Esophagus muscularis mucosa (tissue), 4 donors: ENCODE data around the gene ANXA1. TPM values are rescaled to one million over a fixed set of nuclear protein-coding genes. Genes with fewer than 3 reads are reported as not detected.

Source experiments
- DNase-seq: peaks from one replicate; pipeline ENCODE4 v3.0.0-alpha.2; 2017; ENCODE audit errors: extremely low spot score
- H3K27ac ChIP-seq, 4 donors: fragments of 200-600 bp; sonication (generic); replicated peaks in 1 of 4; 1 replicate in 3 of 4; 2 replicates in 1 of 4; pipeline ENCODE4 v1.5.1; 2016 to 2019; ENCODE audit warnings: mild to moderate bottlenecking in 1 of 4
- H3K27me3 ChIP-seq, 4 donors: fragments of 200-600 bp; sonication (generic); one replicate each; pipeline versions ENCODE4 v1.5.1 to v1.6.0; 2016 to 2019
- H3K36me3 ChIP-seq, 4 donors: fragments of 200-600 bp; sonication (generic); one replicate each; pipeline ENCODE4 v1.5.1; 2016 to 2019
- H3K4me1 ChIP-seq, 4 donors: fragments of 200-600 bp; sonication (generic); one replicate each; pipeline ENCODE4 v1.5.1; 2016 to 2019
- H3K4me3 ChIP-seq, 4 donors: fragments of 200-600 bp; sonication (generic); 1 replicate in 2 of 4; 2 replicates in 2 of 4; pipeline ENCODE4 v1.5.1; 2016 to 2019; ENCODE audit warnings: mild to moderate bottlenecking in 4 of 4, moderate library complexity in 1 of 4
- H3K9me3 ChIP-seq, 4 donors: fragments of 200-600 bp; sonication (generic); 1 replicate in 3 of 4; 2 replicates in 1 of 4; pipeline ENCODE4 v1.5.1; 2016 to 2019
- CTCF ChIP-seq, 3 experiments: fragments of 200-600 bp in 2 of 3; fragments of 450-650 bp in 1 of 3; sonication (generic) in 2 of 3; IDR thresholded peaks; one replicate each; pipeline ENCODE4 v1.5.1; 2017 to 2019; ENCODE audit warnings: antibody characterized with exemption in 3 of 3, mild to moderate bottlenecking in 2 of 3, moderate library complexity in 1 of 3
- EP300 ChIP-seq: sonication (generic); formaldehyde crosslinking; IDR thresholded peaks from one replicate; pipeline ENCODE4 v1.6.1; 2017; ENCODE audit warnings: antibody characterized with exemption
- POLR2A ChIP-seq: fragments of 450-650 bp; IDR thresholded peaks from one replicate; pipeline ENCODE4 v1.6.1; 2017; ENCODE audit warnings: antibody characterized with exemption, moderate library complexity, mild to moderate bottlenecking, low read depth
- POLR2AphosphoS5 ChIP-seq, 2 donors: sonication (generic); formaldehyde crosslinking; IDR thresholded peaks; one replicate each; pipeline ENCODE4 v1.6.1; 2017; ENCODE audit warnings: antibody characterized with exemption in 2 of 2
- WGBS: methylation state at CpG from one replicate; pipeline ENCODE4 v1.1.5; 2018; 5-methylcytosine and 5-hydroxymethylcytosine counted together
- intact Hi-C: fragments of 100-400 bp; cut with DNase I; formaldehyde crosslinking; loops from one replicate; pipeline ENCODE4 v1.15.1; 2023
- total RNA-seq, 4 donors: library from RNA; depleted of rRNA; stranded (reverse); fragments of >200 nt; gene quantifications; one replicate each; pipeline versions ENCODE4 v1.1.0 to v1.2.1, GENCODE V29; 2016

Gene ANXA1
- total RNA-seq, 4 donors from 2014 or later: 226 to 262 (median 231) TPM

DNA sequence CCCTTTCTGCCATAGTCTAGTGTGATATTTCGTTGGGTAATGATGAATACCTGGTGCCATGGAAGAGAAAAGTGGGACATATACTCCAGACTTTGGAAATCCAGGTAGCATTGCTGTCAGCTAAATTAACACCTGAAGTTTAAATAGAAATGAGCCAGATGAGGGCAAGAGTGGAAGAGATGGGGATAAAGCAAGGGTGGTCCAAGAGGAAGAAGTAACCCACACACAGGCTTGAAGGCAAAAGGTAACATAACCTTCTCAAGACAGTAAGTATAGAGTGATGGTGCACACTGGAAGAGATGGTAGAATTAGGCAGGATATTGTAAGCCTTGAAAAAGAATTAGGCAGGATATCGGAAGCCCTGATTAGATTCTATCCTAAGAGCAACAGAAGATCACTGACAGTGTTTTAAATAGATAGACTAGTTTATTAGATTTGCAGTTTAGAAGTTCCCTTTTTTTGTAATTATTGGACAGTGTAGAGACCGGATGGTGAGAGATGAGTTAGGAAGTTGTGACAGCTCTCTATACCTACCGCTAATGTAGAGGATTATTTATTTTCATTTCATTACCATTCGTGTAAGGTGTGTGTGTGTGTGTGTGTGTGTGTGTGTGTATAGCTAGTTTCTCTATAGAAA, 16.8 kb downstream of the ANXA1 start:
- Histone ChIP-seq H3K27me3 (no peaks in the 10 kb centered on the region), H3K9me3 (no peaks in the 10 kb centered on the region), H3K4me1 (no peaks in the 10 kb centered on the region), H3K36me3 (peaks cover 43 to 79% (median 59%) of the 10 kb centered on the region in 4 donors), H3K4me3 (no peak overlapping the region), H3K27ac (no peak overlapping the region)
- 72% methylated on average over 5 of the region's 5 CpGs for WGBS
- intact Hi-C loops: no loop called here
- TF ChIP-seq POLR2AphosphoS5 (IDR thresholded peaks at IDR 0.05) (no peak), EP300 (no peak), POLR2A (no peak), CTCF (IDR thresholded peaks at IDR 0.05) (no peak)
- DNase-seq: no peak

DNA sequence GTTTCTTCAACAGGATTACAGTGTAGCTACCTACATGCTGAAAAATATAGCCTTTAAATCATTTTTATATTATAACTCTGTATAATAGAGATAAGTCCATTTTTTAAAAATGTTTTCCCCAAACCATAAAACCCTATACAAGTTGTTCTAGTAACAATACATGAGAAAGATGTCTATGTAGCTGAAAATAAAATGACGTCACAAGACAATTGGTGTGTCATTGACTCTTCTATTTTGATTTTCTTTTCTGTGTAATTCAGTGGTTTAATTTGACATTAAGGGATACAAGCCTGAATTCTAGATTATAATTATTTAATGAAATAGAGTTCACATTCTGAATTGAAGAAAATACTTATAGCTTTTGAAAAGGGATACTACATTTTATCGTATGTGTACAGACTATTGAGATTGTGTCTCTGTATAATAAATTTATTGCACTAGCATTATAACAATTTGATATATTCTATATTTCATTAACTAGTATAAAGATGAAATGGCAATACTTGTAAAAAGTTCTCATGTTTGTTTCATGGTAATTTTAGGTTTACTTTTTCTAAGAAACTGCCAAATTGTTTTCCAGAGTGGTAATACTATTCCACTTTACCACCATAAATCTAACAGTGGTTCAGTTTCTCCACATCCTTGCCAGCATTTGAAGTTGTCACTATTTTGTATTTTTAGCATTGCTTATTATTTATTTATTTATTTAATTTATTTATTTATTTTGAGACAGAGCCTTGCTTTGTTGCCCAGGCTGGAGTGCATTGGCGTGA, 18.7 kb downstream of the ANXA1 start:
- no peak for DNase-seq
- TF ChIP-seq POLR2A: no peak
- TF ChIP-seq POLR2AphosphoS5 (IDR thresholded peaks at IDR 0.05): no peak
- no peak for TF ChIP-seq CTCF (IDR thresholded peaks at IDR 0.05)
- TF ChIP-seq EP300: no peak
- H3K36me3 ChIP-seq: peaks cover 24 to 59% (median 41%) of the 10 kb centered on the region in 4 donors
- no peaks in the 10 kb centered on the region for H3K27me3 ChIP-seq
- 92% methylated on average over 3 of the region's 3 CpGs for WGBS
- H3K9me3 ChIP-seq: no peaks in the 10 kb centered on the region
- no peak overlapping the region for H3K4me3 ChIP-seq
- intact Hi-C loops: no loop called here
- H3K4me1 ChIP-seq: no peaks in the 10 kb centered on the region
- no peak overlapping the region for H3K27ac ChIP-seq

- intact Hi-C loops: no loop called here
- 92% methylated on average over 3 of the region's 3 CpGs for WGBS
- Histone ChIP-seq H3K27me3 (no peaks in the 10 kb centered on the region), H3K27ac (no peak overlapping the region), H3K4me1 (no peaks in the 10 kb centered on the region), H3K4me3 (no peak overlapping the region), H3K36me3 (peaks cover under 1 to 34% (median 17%) of the 10 kb centered on the region in 4 donors), H3K9me3 (no peaks in the 10 kb centered on the region)
- TF ChIP-seq EP300: no peak
- TF ChIP-seq POLR2AphosphoS5 (IDR thresholded peaks at IDR 0.05): no peak
- no peak for TF ChIP-seq POLR2A
- no peak for DNase-seq
These were observed 21.2 kb downstream of the ANXA1 start for GRCh38 chr9:73172901-73173215.

DNA sequence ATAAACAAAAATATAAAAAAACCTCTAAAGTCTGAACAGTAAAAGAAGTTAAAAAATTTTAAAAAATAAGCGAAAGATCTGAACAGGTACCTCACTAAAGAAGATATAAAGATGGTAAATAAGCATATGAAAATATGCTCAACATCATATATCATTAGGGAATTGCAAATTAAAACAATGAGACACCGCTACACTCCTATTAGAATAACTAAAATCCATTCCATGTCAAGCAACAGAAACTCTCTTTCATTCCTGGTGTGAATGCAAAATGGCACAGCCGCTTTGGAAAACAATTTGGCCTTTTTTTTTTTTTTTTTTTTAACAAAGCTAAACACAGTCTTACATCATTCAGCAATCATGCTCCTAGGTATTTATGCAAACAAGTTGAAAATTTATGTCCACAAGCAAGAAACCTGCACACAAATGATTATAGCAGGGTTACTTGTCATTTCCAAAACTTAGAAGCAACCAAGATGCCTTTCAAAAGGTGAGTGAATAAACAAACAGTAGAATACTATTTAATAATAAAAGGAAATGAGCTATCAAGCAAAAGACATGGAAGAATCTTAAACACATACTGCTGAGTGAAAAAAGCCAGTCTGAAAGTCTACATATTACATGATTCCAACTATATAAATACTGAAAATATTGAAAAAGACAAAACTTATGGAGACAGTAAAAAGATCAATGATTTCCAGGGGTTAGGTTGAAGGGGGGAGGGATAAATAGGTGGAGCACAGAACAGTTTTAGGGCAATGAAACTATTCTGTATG, 22.1 kb downstream of the ANXA1 start:
- TF ChIP-seq POLR2A (no peak), EP300 (no peak), CTCF (IDR thresholded peaks at IDR 0.05) (no peak), POLR2AphosphoS5 (IDR thresholded peaks at IDR 0.05) (no peak)
- Histone ChIP-seq H3K4me1 (no peaks in the 10 kb centered on the region), H3K4me3 (no peak overlapping the region), H3K27ac (no peak overlapping the region), H3K36me3 (peaks cover 0 to 25% (median 11%) of the 10 kb centered on the region in 4 donors), H3K27me3 (no peaks in the 10 kb centered on the region), H3K9me3 (no peaks in the 10 kb centered on the region)
- 87% methylated on average over 3 of the region's 3 CpGs for WGBS
- intact Hi-C loops: no loop called here
- no peak for DNase-seq
